Stimulated activated CD4-positive, alpha-beta T cell treated with anti-CD3 and anti-CD28 coated beads, Interleukin-2, amount 100 ng/mL, for 48 hours (primary cell): Measurements from ENCODE around the gene NIT1.
A peak's percentile ranks its signal among the peaks of the same experiment; 100 is the strongest.

ENCODE experiments used
- DNase-seq, 2 donors: peaks; one replicate each; pipeline ENCODE4 v3.0.0-alpha.2; 2020

Gene NIT1, protein sequence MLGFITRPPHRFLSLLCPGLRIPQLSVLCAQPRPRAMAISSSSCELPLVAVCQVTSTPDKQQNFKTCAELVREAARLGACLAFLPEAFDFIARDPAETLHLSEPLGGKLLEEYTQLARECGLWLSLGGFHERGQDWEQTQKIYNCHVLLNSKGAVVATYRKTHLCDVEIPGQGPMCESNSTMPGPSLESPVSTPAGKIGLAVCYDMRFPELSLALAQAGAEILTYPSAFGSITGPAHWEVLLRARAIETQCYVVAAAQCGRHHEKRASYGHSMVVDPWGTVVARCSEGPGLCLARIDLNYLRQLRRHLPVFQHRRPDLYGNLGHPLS

DNA sequence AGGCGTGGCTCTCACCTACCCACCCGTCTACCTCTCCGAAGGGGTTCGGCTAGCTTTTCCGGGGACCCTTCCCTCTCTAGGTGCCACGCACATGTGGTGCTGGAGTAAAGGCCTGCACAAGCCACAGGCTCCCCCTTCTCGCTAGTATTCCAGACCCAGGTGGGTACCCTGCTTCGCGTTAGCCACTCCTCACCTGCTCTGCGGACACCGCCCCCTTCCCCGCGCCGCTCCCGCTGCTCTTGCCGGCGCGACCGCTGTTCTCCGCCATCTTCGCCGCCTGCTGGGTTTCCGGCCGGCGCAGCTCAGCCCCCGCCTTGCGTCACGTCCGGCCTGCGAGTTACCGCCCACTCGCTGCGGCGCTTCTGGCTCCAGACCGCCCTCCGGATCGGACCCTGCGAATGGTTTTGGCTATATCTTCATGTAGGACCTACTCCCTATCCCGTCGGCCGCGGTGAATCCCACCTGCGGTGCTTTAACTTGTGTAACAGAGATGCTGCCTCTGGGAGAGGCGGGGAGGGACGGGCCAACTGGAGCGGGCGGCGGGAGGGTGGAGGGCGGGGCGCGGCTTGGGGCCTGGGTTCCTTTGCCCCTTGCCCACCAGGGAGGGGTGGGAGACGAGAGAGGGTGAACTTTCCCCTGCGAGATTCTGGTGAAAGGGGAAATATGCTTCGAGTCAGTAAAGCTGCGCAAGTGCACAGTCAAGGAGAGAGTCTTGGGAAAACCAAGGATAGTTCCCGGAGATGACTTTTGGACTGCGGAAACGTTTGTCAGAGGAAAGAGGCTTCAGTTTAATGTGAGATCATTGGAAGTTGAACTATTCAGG is at the start of gene NIT1, which contains the start of gene PFDN2:
TSS of gene NIT1 (plus strand) at position 347 of the 823 bp plus-strand sequence. CDS start at position 419, 72 bp downstream.
TSS of gene PFDN2 (minus strand) at position 279 of the 823 bp plus-strand sequence. CDS start at position 268, 11 bp downstream.
- DNase-seq, result peak; percentile 81 to 84

DNA sequence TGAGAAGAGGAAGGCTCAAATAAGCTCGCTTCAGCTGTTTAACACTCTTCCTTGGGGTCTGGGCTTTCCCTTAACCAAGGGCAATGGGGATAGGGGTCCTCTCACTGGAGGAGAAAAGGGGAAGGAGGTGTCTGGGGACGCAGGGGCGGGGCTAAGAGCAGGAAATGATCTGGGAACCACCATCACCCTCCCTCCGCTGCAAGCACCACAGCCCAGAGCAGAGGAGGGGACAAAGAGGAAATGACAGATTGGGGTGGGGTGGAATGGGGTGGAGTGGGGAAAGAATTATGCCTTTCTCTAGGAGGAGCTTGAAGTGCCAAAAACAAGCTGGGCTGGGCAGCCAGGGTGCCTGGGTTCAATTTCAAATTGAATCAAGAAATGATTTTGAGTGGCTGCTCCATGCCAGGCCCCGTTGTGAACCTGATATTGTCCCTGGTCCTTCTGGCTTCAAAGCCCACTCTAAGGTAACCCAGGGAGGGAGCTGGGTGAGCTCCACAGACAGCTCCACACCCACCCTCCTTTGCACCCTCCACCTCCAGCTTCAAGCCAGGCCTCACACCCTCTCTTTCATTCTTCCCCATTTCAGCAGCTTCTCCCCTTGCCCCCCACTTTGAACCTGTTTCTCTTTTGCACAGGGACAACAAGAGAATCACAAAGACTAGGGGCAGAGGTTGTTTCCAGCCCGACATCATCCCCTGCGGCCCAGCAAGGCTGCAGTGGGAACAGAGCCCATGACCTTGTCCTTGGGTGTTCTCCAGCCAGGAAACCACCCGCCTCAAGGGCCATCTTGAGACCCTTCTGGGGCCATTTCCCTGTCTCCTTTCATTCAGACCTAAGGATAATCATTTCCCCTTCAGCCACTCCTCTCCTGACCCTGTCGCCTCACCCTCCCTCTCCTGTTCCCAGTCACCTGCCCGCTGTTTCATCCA is 49.3 kb upstream of the NIT1 start:
- DNase-seq, result peak; percentile 68 to 69

DNA sequence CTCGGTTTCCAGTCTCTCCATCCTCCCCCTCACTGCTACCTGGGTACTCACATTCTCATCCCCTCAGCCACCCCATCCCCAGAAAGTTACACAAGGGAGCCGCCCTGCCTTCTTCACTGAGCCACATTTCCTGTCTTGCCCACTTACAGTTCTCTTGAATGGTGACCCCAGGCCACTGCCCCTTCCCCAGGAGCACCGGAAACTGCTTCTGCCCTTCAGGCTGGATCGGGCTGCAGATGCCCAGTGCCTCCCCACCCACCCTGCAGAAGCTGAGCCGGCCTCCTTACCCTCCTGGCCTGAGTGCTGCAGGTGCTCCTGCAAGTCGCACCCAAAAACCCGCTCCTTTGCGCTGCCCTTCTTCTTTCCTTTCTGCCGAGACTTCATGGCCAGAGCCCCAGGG is 48.7 kb upstream of the NIT1 start:
- DNase-seq, result no peak

DNA sequence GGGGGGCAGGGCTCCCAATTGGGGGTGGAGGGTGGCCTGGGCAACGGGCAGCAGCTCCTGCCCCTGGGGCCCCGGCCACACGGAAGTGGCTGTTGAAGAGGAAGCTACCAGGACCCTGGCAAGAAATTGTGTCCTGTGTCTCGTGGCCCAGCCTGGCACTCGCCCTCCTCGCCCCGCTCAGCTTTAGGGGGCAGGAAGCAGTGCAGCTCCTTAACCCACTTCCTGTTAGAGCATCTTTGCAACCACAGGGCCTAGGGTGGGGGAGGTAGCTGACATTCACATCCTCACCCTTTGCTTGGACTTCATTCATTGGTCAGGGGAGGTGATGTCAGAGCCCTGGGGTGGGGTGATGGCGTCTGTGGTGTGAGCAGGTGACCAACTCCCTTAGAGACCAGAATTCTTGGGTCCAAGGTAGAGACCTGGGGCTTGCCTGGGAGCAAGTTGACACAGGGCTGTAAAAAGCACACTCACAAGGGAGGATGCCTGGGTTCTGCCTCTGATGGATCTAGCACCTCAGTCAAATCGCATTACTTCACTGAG is 48.1 kb upstream of the NIT1 start, which contains the start of gene ARHGAP30:
TSS of gene ARHGAP30 (minus strand) at position 161 of the 540 bp plus-strand sequence. CDS start 267 bp downstream, outside the sequence.
- DNase-seq, result peak; percentile 64 to 66

DNA sequence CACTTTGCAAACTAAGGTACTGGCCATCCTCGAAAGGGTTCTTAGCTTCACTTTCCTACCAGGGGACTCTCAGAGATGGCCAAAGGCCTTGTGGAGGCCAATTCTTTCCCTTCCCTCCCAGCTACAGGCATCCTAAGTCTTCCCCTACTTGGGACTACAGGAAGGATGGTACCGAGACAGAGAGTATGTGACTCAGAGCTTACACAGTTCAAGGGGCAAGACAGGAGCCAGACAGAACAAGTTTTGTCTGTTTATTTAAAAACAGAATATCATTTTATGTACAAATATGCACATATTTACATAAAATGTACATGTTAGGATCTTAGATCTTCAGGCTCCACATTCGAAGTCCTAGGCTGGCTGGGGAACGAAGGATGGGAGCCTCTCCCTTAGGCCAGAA is 47.1 kb upstream of the NIT1 start:
- no peak for DNase-seq

DNA sequence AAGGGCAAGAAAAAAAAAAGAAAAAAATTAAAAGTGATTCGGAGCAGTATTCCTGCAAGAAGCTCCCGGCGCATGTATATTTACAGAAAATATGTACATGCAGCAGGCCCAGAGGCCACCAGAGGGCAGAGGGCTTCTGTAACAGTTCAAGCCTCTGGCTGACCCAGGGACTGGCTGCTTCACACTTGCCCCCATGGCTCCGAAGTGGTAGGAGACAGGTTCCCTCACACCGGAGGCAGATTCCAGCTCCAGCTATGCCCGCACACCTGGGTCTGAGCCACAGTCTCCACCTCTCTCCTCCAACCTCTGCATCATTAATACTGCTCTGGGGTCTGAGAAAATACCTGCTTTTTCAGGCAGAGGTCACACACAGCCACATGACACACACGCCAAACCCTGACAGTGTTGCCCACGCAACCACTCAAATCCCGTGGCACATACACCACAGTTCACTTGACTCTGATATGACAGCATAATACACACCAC is 46.0 kb upstream of the NIT1 start:
- peak; percentile 37 to 41 for DNase-seq

DNA sequence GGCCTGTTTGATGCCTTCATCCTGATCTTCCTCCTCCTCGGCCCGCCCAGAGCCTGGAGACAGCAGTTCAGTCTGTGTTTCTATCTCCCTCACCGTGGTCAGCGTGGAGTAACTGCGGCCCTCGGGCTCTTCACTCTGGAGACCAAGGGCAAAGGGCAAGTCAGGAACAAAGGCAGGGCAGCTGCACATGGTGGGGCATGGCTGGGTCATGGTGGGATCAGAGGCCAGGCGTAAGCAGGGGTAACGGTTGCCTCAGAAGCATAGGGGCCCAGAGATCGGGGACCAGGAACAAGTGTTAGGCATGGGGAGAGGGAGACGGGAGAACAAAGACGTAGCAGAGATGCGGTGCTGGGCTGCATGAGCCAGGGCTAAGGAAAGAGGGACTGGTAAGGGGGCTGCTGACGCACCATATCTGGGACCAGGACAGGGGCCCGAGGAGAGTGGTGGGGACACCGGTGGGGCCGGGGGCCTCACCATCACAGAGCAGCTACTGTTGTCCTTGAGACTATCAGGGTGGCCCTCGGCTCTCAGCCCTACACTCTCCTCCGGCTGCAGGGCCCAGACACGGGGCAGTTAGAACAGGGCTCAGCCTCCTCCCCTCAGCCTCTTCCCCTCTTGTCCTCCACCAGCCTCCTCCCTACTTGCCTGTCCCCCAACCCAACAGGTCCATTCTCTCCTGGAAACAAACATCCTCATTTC is 45.0 kb upstream of the NIT1 start:
- DNase-seq, result no peak

DNA sequence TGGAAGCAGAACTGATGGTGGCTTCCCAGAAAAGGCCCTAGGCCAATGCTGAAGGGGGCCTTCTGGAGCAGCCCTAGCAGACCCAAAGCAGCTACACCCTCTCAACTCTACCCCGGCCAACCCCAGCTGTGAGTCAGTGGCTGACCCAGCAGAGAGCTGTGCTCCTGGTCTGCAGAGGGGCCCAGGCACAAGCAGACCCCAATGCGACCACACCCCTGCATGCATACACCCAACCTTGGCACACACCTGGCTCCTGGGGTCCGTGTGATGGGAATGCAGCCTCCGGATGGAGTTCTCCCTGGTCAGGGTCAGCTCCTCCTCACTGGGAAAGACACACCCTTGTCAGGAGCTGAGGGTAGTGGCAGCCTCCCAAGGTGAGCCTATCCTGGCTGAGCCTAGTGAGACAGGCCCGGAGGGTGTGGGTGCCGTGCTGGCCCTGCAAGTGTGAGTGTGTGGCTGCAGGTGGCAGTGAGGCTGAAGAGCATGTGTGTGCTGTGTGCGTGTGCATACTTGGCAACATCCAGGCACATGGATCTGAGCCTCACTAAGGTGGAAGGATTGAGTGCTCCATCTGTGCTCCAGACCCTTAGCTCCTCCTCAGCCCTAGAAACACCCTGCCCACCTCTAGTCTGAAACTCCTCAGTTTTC is 44.3 kb upstream of the NIT1 start:
- no peak for DNase-seq

DNA sequence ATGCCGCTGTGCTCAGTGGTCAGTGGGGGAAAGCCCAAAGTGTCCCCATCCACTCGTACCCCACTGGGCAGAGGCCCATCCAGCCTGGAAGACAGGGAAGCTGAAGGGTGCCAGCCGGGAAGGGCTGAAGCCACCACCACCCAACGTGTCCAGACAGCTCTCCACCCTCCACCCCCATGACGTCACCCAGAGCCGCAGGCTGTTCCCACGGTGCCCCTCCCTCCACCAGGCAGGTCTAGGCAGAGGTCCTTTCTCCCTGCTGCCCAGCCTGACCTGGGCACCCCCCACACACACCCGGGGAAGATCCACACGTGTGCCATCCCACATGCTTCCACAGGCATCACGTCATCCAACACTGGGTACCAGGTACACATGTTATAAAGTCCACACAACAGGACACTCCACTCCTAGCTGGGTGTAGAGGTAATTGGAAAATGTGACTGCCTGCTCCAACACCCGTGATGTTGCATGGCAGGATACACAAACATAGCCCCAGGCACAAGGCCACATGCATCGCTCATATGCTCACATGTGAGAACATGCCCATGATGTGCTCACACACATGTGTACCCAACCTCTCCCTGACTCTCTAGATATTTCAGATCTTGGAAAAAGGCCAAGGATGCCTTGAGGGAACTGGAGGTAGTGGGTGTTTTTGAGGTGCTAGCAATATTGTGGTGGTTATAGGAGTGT is 43.1 kb upstream of the NIT1 start:
- no peak for DNase-seq

DNA sequence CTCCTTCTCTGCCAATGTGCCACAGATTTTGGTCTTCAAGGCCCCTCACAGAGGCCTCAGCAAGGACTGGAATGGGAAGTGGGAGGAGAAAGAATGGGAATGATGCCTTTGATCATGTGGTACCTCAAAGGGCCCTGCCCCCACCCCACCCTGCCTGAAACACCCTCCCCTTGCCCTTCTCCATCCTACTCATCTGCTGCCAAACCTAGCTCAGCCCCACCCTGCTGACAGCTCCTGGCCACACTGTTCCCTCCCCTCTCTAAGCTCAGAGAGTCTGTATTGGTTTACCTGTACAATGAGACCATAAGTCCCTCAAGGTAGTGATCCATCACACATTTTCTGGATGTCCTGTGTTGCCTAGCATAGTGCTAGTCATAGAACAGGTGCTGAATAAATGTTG is 41.5 kb upstream of the NIT1 start:
- DNase-seq, result no peak

DNA sequence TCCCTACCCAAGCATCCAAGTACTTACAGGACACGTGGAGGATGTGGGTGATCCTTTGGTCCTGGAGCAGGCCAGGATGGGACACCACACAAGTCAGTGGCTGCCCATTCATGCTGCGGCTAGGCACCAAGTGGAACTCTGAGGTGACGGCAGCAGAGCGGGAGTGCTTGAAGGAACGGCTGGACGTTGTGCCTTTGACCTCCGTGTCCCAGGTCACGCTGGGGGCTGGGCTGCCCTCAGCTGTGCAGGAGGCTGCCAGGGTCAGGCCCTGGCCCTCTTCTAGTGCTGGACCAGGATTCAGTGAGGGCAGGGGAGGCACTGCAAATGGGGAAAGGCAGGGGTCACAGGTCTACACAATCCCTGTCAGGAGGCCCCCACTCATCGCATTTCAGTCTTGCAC is 40.5 kb upstream of the NIT1 start:
- DNase-seq, result no peak

DNA sequence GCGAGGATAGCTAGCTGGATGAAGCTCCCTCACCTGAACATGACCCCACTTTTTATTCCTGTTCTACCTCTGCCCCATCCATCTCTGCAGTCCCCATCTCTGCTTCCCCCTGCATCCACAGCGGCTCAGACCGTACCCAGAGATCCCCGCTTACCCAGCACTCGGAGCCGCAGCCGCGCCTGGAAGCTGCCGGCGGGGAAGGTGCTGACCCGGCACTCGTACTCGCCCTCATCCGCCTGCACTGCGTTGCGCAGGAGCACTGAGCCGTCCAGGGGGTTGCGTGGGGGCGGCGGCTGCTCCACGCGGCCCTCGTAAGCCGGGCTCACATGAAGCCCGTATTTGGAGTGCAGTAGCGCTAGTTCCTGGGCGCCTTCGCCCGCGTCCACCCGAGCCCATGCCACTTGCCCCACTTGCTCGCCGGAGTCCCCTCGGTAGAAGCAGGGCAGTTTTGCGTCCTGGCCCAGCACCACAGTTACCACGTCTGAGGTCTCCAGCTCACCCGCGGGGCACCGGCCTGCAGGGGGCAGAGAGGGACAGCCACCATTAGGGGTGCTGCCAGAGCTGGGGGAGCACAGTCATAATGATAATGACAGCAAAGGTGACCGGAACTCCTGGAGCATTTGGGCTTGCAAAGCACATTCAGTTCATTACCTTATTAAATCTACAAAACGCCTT is 38.3 kb upstream of the NIT1 start:
- no peak for DNase-seq

DNA sequence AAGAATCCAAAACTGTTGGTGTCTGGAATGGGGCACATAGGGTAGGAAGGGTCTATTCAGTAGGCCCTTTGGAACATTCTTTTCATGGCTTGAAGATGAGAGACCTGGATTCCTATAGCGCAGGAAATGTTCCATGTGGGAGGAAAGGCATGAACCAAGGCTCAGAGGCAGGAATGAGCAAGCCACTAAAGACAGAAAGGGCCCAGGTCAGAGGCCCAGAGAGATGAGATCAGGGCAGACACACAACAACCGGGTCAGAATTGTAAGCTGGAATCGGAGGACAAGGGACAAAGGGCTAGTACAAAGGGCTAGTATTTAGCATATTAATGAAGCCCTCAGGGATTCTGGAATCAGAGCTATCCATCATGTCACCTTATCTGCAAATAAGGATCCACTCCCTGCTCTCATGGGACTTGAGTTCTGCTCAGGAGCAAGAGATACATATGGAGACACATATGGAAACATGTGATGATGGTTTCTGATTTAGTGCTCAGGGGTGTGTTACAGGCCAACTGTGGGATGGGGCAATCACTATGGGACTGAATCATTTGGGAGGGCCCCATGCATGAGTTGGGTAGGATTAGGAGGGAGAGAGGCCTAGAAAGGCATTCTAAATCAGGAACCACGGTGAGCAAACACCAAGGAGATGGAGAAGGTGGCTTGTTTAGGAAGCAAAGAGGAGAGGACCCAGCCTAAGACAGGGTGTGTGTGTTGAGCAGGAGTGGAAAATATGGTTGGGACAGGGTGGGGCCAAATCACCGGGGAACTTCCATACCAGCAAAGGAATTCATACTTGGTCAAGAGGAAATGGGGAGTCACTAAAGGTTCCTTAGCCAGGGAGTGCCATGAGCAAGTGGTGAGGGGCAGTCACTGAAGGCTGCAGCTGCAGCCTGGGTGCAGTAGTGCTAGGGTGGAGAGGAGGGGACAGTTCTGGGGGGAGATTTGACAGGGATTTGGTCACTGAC is 37.2 kb upstream of the NIT1 start:
- no peak for DNase-seq

DNA sequence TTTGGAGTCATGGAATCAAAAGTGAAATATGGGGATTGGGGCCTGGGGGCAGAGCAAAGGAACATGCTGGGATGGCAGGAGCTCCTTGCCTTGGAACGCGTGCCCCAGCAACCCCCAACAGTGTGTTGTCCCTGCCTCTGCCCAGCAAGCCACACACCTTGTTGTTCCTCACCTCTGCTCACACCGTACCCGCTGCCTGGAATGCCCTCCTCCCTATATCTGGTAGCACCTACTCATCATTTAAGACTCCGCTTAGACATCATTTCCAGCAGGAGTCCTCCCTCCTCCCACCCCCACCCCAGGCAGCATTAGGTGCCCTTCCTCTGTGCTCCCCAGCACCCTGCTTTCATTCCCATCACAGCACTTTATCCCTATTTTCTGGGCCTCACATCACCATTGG is 36.4 kb upstream of the NIT1 start:
- no peak for DNase-seq

DNA sequence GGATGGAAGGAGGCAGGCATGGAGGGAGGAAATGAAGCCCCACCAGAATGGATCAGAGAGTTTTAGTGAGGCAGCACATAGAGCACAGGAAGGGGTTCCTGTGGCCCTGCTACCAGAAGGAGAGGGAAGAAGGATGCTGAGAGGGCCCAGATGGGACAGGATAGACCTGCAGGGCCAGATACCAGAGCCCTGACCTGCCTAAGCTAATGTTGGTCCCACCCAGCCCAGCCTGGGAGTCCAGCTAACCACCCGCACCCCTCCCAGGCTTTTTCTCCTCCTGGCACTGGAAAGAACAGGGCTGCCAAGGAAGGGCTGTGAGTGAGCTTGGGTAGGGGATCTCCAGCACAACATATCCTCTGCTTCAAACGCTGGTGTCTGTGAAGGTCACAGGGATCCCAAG is 35.4 kb upstream of the NIT1 start:
- no peak for DNase-seq

DNA sequence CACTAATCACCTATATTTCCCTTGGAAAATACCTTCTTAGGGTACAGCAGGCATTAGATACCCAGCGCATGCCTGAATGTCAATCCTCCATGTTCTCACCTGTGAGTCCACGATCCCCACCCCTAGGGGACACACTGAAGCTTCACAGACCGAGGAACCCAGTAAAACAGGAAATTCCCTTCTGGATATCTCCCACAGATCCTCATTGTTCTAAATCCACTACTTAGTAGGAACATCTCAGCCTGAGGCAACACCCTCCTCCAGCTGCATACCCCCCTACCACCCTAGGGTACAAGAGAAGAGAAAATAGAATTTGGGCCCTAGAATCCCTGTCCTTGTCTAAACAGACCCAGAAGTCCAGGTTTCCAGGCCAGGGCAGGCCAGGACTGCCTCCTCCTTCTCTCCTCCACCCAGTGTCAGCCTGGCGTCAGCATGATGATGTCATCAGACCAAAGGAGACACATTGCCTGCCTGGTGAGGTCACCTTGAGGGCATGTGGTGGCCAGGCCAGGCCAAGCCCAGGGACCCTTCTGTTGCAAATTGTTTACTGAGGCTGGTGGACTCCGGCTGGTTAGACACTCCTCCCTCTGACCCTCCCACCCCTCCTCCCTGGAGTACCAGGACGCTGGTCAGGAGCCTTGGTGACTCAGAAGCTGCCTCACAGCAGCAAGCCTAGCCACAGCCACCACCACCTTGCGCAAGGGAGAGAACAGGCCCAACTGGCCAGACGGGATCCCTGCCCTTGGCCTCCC is 34.7 kb upstream of the NIT1 start:
- no peak for DNase-seq

DNA sequence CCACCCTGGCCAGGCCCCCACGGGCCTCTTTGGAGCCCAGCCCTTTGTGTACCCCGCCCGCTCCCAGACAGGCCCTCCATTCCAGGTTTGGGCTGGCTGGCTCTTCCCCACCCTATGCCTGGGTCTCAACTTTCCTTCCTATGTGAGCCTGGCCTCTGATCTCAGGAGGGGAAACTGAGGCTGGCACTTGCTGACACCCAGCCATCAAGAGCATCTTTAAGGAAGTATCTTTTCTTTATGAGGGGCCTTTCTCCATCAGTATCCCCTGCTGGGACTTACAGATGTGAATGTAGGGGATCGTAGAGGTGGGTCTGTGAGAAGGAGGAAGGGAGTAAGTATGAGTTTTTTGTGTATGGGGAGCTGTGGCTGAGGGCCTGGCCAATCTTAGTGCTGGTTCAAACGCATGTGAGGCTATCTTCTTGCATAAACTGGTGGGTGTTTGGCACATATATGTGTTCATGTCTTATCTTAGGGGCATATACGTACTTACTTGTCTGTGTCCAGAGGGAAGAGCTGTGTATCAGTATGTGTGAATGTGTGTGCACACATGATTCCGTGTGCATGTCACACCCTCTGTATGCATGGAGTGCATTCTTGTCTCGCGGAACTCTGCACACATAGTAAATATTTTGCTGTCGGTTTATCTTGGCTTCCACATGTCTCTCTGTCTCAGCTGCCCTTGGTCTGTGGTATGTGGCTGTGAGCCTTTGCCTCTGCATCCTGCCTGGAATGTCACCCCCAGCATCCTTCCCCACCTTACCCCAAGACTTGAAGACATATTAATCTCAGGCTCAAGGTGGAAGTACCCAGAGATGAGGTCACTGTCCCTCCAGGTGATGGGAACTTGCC is 33.9 kb upstream of the NIT1 start:
- DNase-seq, result no peak
